Nephron progenitor cell (in vitro differentiated cells): ENCODE data around the gene CTAGE6.
A peak's percentile ranks its signal among the peaks of the same experiment; 100 is the strongest.
"Not testable (repeated sequence)": the region's sequence is repeated elsewhere in the genome, so short reads cannot be mapped to it uniquely, and the experiment has no call there.

ENCODE experiments used
- DNase-seq: peaks from one replicate; pipeline ENCODE4 v3.0.0; 2021
- H3K27ac Mint-ChIP-seq: 2 replicates; pipeline ENCODE4 v1.8.0; 2021; ENCODE audit warnings: mild to moderate bottlenecking, moderate library complexity, mixed read lengths
- H3K27me3 Mint-ChIP-seq: 2 replicates; pipeline ENCODE4 v1.8.0; 2021; ENCODE audit warnings: mild to moderate bottlenecking, low read depth, mixed read lengths; ENCODE audit not compliant: poor library complexity
- H3K36me3 Mint-ChIP-seq: 2 replicates; pipeline ENCODE4 v1.8.0; 2021; ENCODE audit warnings: low read depth, mixed read lengths
- H3K4me1 Mint-ChIP-seq: 2 replicates; pipeline ENCODE4 v1.8.0; 2021; ENCODE audit warnings: mixed read lengths
- H3K4me3 Mint-ChIP-seq: 2 replicates; pipeline ENCODE4 v1.8.0; 2021; ENCODE audit warnings: mild to moderate bottlenecking, moderate library complexity, mixed read lengths
- H3K9me3 Mint-ChIP-seq: 2 replicates; pipeline ENCODE4 v1.8.0; 2021; ENCODE audit warnings: mild to moderate bottlenecking, moderate library complexity, mixed read lengths
- CTCF ChIP-seq: fragments of 200-600 bp; sonication (generic); IDR thresholded peaks from 2 replicates; pipeline ENCODE4 v1.5.0; 2021; ENCODE audit warnings: antibody characterized with exemption

CTAGE6 gene

DNA sequence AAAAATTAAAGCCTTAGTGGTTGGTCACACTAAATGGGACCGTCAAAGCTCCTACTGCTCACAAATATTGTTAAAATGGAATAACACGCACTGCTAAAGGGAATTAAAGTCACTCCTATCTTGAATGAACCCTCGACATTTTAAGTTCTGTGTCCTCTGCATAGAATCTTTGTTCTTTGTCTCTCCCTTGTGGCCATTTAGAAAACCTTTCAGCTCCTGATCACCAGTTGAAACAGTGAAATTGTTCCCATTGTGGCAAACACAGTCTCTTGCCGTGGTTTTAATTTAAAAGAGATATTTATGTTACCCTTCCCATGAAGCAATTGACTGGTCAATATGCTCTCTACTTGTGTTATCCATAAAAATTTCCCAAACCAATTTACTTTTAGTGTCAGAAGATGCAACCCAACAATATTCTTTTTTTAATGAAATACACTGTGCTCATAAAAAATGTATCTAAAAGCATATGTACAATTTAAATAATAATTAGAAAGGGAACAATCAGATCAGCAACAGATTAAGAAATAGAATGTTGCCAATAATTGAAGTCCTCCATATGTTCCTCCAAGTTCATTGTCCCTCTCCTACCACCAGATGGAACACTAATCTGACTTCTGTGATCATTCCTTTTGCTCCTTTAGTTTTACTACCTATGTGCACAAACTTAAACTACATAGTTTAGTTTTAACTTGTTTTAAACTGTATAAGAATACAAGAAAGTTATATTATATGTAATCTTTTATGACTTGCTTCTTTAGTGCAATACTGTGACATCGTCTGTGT is 20.3 kb downstream of the CTAGE6 start:
- not testable (repeated sequence) for H3K27me3 Mint-ChIP-seq, H3K9me3 Mint-ChIP-seq, DNase-seq, H3K36me3 Mint-ChIP-seq, H3K27ac Mint-ChIP-seq, H3K4me1 Mint-ChIP-seq, H3K4me3 Mint-ChIP-seq
- TF ChIP-seq CTCF = peak; percentile 31

DNA sequence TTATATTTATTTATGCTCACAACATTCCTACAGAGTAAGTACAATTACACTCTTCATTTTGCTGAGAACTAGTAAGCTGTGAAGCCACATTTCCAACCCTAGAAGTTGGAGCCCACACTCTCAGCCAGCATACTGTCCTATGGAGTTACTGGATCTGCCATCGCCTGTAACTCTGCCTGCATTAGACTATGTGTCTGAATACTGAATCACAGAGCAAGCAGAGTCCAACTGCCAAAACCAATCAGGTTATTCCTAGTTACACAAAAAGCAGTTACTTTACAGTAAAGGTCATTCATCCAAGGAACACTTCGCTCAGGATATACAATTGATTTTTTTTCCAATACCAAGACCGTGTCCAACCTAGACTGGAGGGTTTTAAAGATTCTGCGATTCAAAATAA is 21.5 kb downstream of the CTAGE6 start:
- Mint-ChIP-seq H3K4me1 (no peaks in the 10 kb centered on the region), H3K4me3 (no peak overlapping the region), H3K36me3 (no peaks in the 10 kb centered on the region), H3K9me3 (no peaks in the 10 kb centered on the region), H3K27me3 (peaks cover 6% of the 10 kb centered on the region), H3K27ac (no peak overlapping the region)
- DNase-seq = no peak
- no peak for TF ChIP-seq CTCF

GRCh38 chr7:143733876-143734275 is 23.6 kb downstream of the CTAGE6 start:
- DNase-seq = no peak
- no peak overlapping the region for H3K4me3 Mint-ChIP-seq
- H3K27ac Mint-ChIP-seq = no peak overlapping the region
- H3K9me3 Mint-ChIP-seq = no peaks in the 10 kb centered on the region
- H3K27me3 Mint-ChIP-seq = peaks cover 3% of the 10 kb centered on the region
- no peaks in the 10 kb centered on the region for H3K4me1 Mint-ChIP-seq
- TF ChIP-seq CTCF = no peak
- no peaks in the 10 kb centered on the region for H3K36me3 Mint-ChIP-seq

GRCh38 chr7:143728333-143728862 is 29.1 kb downstream of the CTAGE6 start:
- Mint-ChIP-seq H3K27ac (no peak overlapping the region), H3K4me3 (no peak overlapping the region), H3K36me3 (no peaks in the 10 kb centered on the region), H3K9me3 (no peaks in the 10 kb centered on the region), H3K27me3 (no peaks in the 10 kb centered on the region), H3K4me1 (no peaks in the 10 kb centered on the region)
- no peak for TF ChIP-seq CTCF
- DNase-seq = no peak

- H3K4me1 Mint-ChIP-seq, H3K9me3 Mint-ChIP-seq, H3K27ac Mint-ChIP-seq, H3K4me3 Mint-ChIP-seq, H3K27me3 Mint-ChIP-seq, DNase-seq, H3K36me3 Mint-ChIP-seq: not testable (repeated sequence)
These were observed 29.9 kb downstream of the CTAGE6 start for GRCh38 chr7:143727561-143727960.

GRCh38 chr7:143726143-143726542 is 31.4 kb downstream of the CTAGE6 start:
- not testable (repeated sequence) for H3K36me3 Mint-ChIP-seq, H3K4me1 Mint-ChIP-seq, DNase-seq, H3K27ac Mint-ChIP-seq, H3K27me3 Mint-ChIP-seq, H3K4me3 Mint-ChIP-seq, H3K9me3 Mint-ChIP-seq

DNA sequence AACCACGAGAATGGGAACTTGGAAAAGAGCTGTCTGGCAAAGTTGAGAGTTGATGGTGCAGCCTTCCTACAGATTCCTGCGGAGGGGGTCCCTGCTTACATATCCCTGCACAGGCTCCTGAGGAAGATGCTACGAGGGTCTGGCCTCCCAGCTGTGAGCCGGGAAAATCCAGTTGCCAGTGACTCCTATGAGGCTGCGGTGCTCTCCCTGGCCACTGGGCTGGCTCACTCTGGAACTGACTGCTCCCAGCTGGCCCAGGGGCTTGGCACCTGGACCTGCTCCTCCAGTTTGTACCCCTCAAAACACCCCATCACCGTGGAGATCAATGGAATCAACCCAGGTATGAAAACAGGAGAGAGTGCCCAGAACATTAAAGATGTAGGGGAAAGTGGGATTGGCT is 37.2 kb downstream of the CTAGE6 start:
- not testable (repeated sequence) for H3K36me3 Mint-ChIP-seq, H3K4me1 Mint-ChIP-seq, DNase-seq, H3K9me3 Mint-ChIP-seq, H3K27me3 Mint-ChIP-seq, H3K4me3 Mint-ChIP-seq, H3K27ac Mint-ChIP-seq

GRCh38 chr7:143715543-143716193 is 41.8 kb downstream of the CTAGE6 start:
- not testable (repeated sequence) for H3K27me3 Mint-ChIP-seq

GRCh38 chr7:143714581-143715454 is 42.7 kb downstream of the CTAGE6 start:
- H3K4me1 Mint-ChIP-seq, H3K4me3 Mint-ChIP-seq, DNase-seq, H3K36me3 Mint-ChIP-seq, H3K9me3 Mint-ChIP-seq, H3K27me3 Mint-ChIP-seq, H3K27ac Mint-ChIP-seq: not testable (repeated sequence)

More at GRCh38 chr7:143715543-143716193, 41.8 kb downstream of the CTAGE6 start:
- not testable (repeated sequence) for H3K4me1 Mint-ChIP-seq, H3K9me3 Mint-ChIP-seq, H3K4me3 Mint-ChIP-seq, DNase-seq, H3K27ac Mint-ChIP-seq, H3K36me3 Mint-ChIP-seq

DNA sequence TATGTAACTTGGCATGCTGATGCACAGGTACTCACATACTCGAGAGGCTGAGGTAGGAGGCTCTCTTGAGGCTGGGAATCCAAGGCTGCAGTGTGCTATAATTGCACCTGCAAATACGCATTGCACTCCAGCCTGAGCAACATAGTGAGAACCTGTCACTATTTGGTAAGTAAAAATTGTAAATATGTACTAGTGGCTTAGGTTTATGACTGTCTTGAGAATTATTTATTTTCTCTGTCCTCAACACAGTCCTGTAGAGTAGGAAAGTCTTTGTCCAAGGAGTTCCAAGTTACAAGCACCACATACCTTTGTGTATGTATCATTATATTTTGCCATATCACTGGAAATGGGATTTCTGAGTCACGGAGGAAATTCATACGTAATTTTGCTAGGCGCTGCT is 45.1 kb downstream of the CTAGE6 start:
- H3K27ac Mint-ChIP-seq, H3K4me1 Mint-ChIP-seq, DNase-seq, H3K27me3 Mint-ChIP-seq, H3K36me3 Mint-ChIP-seq, H3K4me3 Mint-ChIP-seq, H3K9me3 Mint-ChIP-seq: not testable (repeated sequence)
